Muscle layer of colon (tissue), 2 donors: ENCODE data around the gene MKRN1.

Source experiments
- H3K27ac ChIP-seq: one replicate; pipeline ENCODE4 v1.7.0; 2013; ENCODE audit warnings: low read depth, mild to moderate bottlenecking, low read length, moderate library complexity
- H3K27me3 ChIP-seq, 2 donors: one replicate each; pipeline ENCODE4 v1.7.0; 2013; ENCODE audit warnings: low read length in 2 of 2, mild to moderate bottlenecking in 2 of 2; ENCODE audit not compliant: insufficient read depth in 2 of 2, control insufficient read depth in 1 of 2
- H3K36me3 ChIP-seq: one replicate; pipeline ENCODE4 v1.7.0; 2013; ENCODE audit warnings: mild to moderate bottlenecking, low read length; ENCODE audit not compliant: insufficient read depth
- H3K4me1 ChIP-seq: one replicate; pipeline ENCODE4 v1.7.0; 2013; ENCODE audit warnings: mild to moderate bottlenecking, low read length; ENCODE audit not compliant: insufficient read depth
- H3K4me3 ChIP-seq, 2 donors: one replicate each; pipeline ENCODE4 v1.7.0; 2013; ENCODE audit warnings: low read length in 2 of 2, low read depth in 1 of 2, mild to moderate bottlenecking in 1 of 2, moderate library complexity in 1 of 2
- H3K9ac ChIP-seq: one replicate; pipeline ENCODE4 v1.7.0; 2013; ENCODE audit warnings: low read length
- H3K9me3 ChIP-seq: one replicate; pipeline ENCODE4 v1.7.0; 2013; ENCODE audit warnings: mild to moderate bottlenecking, low read length
- donor health status: abdominal sarcoma.
- donor health status: Adenocarcinoma of cecum.

Gene MKRN1

GRCh38 chr7:140453273-140453672 lies 26.0 kb downstream of the MKRN1 start:
- Histone ChIP-seq H3K27me3 (no peaks in the 10 kb centered on the region), H3K27ac (no peak overlapping the region), H3K4me1 (no peaks in the 10 kb centered on the region), H3K36me3 (peaks cover 43% of the 10 kb centered on the region), H3K4me3 (no peak overlapping the region), H3K9ac (no peak overlapping the region), H3K9me3 (no peaks in the 10 kb centered on the region)

- no peak overlapping the region for H3K9ac ChIP-seq
Observed at GRCh38 chr7:140451716-140452115, 27.6 kb downstream of the MKRN1 start.

GRCh38 chr7:140448781-140449480 lies 30.4 kb downstream of the MKRN1 start:
- Histone ChIP-seq H3K36me3 (peaks cover 11% of the 10 kb centered on the region), H3K9me3 (no peaks in the 10 kb centered on the region), H3K27ac (no peak overlapping the region), H3K27me3 (no peaks in the 10 kb centered on the region), H3K4me1 (no peaks in the 10 kb centered on the region), H3K9ac (no peak overlapping the region), H3K4me3 (no peak overlapping the region)

More at GRCh38 chr7:140451716-140452115, 27.6 kb downstream of the MKRN1 start:
- H3K27ac ChIP-seq, result no peak overlapping the region
- no peaks in the 10 kb centered on the region for H3K27me3 ChIP-seq
- H3K9me3 ChIP-seq, result no peaks in the 10 kb centered on the region
- peaks cover 36% of the 10 kb centered on the region for H3K36me3 ChIP-seq
- no peaks in the 10 kb centered on the region for H3K4me1 ChIP-seq
- H3K4me3 ChIP-seq, result no peak overlapping the region

- H3K36me3 ChIP-seq, result peaks cover 4% of the 10 kb centered on the region
- H3K4me3 ChIP-seq, result no peak overlapping the region
- H3K27ac ChIP-seq, result no peak overlapping the region
- no peak overlapping the region for H3K9ac ChIP-seq
- H3K27me3 ChIP-seq, result no peaks in the 10 kb centered on the region
- no peaks in the 10 kb centered on the region for H3K4me1 ChIP-seq
- H3K9me3 ChIP-seq, result no peaks in the 10 kb centered on the region
Observed at GRCh38 chr7:140447841-140448240, 31.5 kb downstream of the MKRN1 start.

- H3K4me3 ChIP-seq, result no peak overlapping the region
- H3K9ac ChIP-seq, result no peak overlapping the region
- H3K4me1 ChIP-seq, result no peaks in the 10 kb centered on the region
- H3K27me3 ChIP-seq, result no peaks in the 10 kb centered on the region
- no peak overlapping the region for H3K27ac ChIP-seq
- H3K36me3 ChIP-seq, result no peaks in the 10 kb centered on the region
- H3K9me3 ChIP-seq, result no peaks in the 10 kb centered on the region
Observed at GRCh38 chr7:140446467-140446866, 32.8 kb downstream of the MKRN1 start.

GRCh38 chr7:140441519-140441918 lies 37.8 kb downstream of the MKRN1 start:
- H3K4me1 ChIP-seq, result no peaks in the 10 kb centered on the region
- H3K27ac ChIP-seq, result no peak overlapping the region
- H3K9ac ChIP-seq, result no peak overlapping the region
- no peaks in the 10 kb centered on the region for H3K9me3 ChIP-seq
- no peaks in the 10 kb centered on the region for H3K36me3 ChIP-seq
- H3K27me3 ChIP-seq, result no peaks in the 10 kb centered on the region
- H3K4me3 ChIP-seq, result no peak overlapping the region

GRCh38 chr7:140440593-140440992 lies 38.7 kb downstream of the MKRN1 start:
- H3K4me1 ChIP-seq, result no peaks in the 10 kb centered on the region
- H3K4me3 ChIP-seq, result no peak overlapping the region
- H3K9me3 ChIP-seq, result no peaks in the 10 kb centered on the region
- H3K9ac ChIP-seq, result no peak overlapping the region
- H3K36me3 ChIP-seq, result no peaks in the 10 kb centered on the region
- no peak overlapping the region for H3K27ac ChIP-seq
- no peaks in the 10 kb centered on the region for H3K27me3 ChIP-seq

- no peak overlapping the region for H3K9ac ChIP-seq
- H3K27ac ChIP-seq, result no peak overlapping the region
Observed at GRCh38 chr7:140439359-140439758, 39.9 kb downstream of the MKRN1 start.

GRCh38 chr7:140435252-140435895 lies 43.9 kb downstream of the MKRN1 start:
- Histone ChIP-seq H3K4me1 (no peaks in the 10 kb centered on the region), H3K9me3 (no peaks in the 10 kb centered on the region), H3K27ac (no peak overlapping the region), H3K27me3 (no peaks in the 10 kb centered on the region), H3K36me3 (no peaks in the 10 kb centered on the region), H3K4me3 (no peak overlapping the region), H3K9ac (no peak overlapping the region)

More at GRCh38 chr7:140439359-140439758, 39.9 kb downstream of the MKRN1 start:
- no peaks in the 10 kb centered on the region for H3K9me3 ChIP-seq
- H3K36me3 ChIP-seq, result no peaks in the 10 kb centered on the region
- no peaks in the 10 kb centered on the region for H3K27me3 ChIP-seq
- H3K4me1 ChIP-seq, result no peaks in the 10 kb centered on the region
- no peak overlapping the region for H3K4me3 ChIP-seq

GRCh38 chr7:140433396-140433795 lies 45.9 kb downstream of the MKRN1 start:
- no peaks in the 10 kb centered on the region for H3K9me3 ChIP-seq
- H3K27me3 ChIP-seq, result no peaks in the 10 kb centered on the region
- no peaks in the 10 kb centered on the region for H3K36me3 ChIP-seq
- no peak overlapping the region for H3K9ac ChIP-seq
- H3K4me1 ChIP-seq, result no peaks in the 10 kb centered on the region
- no peak overlapping the region for H3K4me3 ChIP-seq
- H3K27ac ChIP-seq, result no peak overlapping the region

- Histone ChIP-seq H3K4me3 (no peak overlapping the region), H3K4me1 (no peaks in the 10 kb centered on the region), H3K27ac (no peak overlapping the region), H3K9me3 (no peaks in the 10 kb centered on the region), H3K9ac (no peak overlapping the region), H3K36me3 (no peaks in the 10 kb centered on the region), H3K27me3 (no peaks in the 10 kb centered on the region)
Observed at GRCh38 chr7:140426130-140426529, 53.2 kb downstream of the MKRN1 start.

GRCh38 chr7:140425718-140426117 lies 53.6 kb downstream of the MKRN1 start:
- no peaks in the 10 kb centered on the region for H3K27me3 ChIP-seq
- H3K9me3 ChIP-seq, result no peaks in the 10 kb centered on the region
- H3K27ac ChIP-seq, result no peak overlapping the region
- H3K9ac ChIP-seq, result no peak overlapping the region
- no peaks in the 10 kb centered on the region for H3K4me1 ChIP-seq
- no peak overlapping the region for H3K4me3 ChIP-seq
- H3K36me3 ChIP-seq, result no peaks in the 10 kb centered on the region
